ENCODE data around the gene HOXA1.

Gene HOXA1

DNA sequence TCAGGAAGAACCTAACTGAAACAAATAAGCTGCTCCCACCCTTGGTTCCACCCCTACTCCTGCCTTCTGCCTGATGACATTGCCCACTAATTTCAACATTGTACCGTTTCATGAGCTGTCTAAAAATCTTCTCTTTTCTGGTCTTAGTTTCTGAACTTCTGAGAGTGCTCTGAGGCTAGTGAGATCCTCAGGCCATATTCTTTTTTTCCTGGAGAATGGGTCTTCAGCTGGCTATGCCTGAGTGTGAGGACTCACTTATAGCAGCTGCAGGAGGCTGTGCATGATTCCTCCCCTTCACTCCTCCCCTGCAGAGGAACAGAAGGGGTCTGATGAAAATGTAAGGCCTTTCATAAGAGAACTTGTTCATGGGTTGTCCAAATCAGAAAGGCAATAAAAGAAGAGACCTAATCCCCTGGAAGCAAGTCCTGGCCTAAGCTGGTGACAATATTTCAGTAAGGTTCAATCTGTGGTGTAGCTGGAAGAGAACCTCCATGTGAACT lies 23.7 kb upstream of the HOXA1 start:
- H3K4me3 ChIP-seq (ENCODE audit: low read length): no peak overlapping the region
- no peak for DNase-seq (ENCODE audit: low read depth)
- no peak for TF ChIP-seq CTCF (conservative IDR thresholded peaks at IDR 0.05; ENCODE audit: low read depth, low read length)

GRCh38 chr7:27118580-27118979 lies 22.8 kb upstream of the HOXA1 start:
- H3K4me3 ChIP-seq (ENCODE audit: low read length): no peak overlapping the region
- no peak for TF ChIP-seq CTCF (conservative IDR thresholded peaks at IDR 0.05; ENCODE audit: low read depth, low read length)
- DNase-seq (ENCODE audit: low read depth): no peak

- TF ChIP-seq CTCF (conservative IDR thresholded peaks at IDR 0.05; ENCODE audit: low read depth, low read length): no peak
- H3K4me3 ChIP-seq (ENCODE audit: low read length): no peak overlapping the region
- no peak for DNase-seq (ENCODE audit: low read depth)
These were observed 22.2 kb upstream of the HOXA1 start for GRCh38 chr7:27117887-27118491.

- H3K4me3 ChIP-seq (ENCODE audit: low read length): no peak overlapping the region
- DNase-seq (ENCODE audit: low read depth): no peak
- no peak for TF ChIP-seq CTCF (conservative IDR thresholded peaks at IDR 0.05; ENCODE audit: low read depth, low read length)
These were observed 21.4 kb upstream of the HOXA1 start for GRCh38 chr7:27116962-27117886.

GRCh38 chr7:27116031-27116961 lies 20.5 kb upstream of the HOXA1 start:
- H3K4me3 ChIP-seq (ENCODE audit: low read length): no peak overlapping the region
- no peak for DNase-seq (ENCODE audit: low read depth)
- TF ChIP-seq CTCF (conservative IDR thresholded peaks at IDR 0.05; ENCODE audit: low read depth, low read length): no peak

GRCh38 chr7:27115221-27116026 lies 19.6 kb upstream of the HOXA1 start:
- no peak for TF ChIP-seq CTCF (conservative IDR thresholded peaks at IDR 0.05; ENCODE audit: low read depth, low read length)
- H3K4me3 ChIP-seq (ENCODE audit: low read length): no peak overlapping the region
- no peak for DNase-seq (ENCODE audit: low read depth)

Data from retinal pigment epithelial cell (primary cell).